Stimulated activated CD8-positive, alpha-beta memory T cell treated with anti-CD3 and anti-CD28 coated beads, Interleukin-15, amount 100 ng/mL, for 4 hours (primary cell): ENCODE data around the gene XYLB.
"Not testable (repeated sequence)": the region's sequence is repeated elsewhere in the genome, so short reads cannot be mapped to it uniquely, and the experiment has no call there.

Experiments
- DNase-seq, 2 donors: peaks; one replicate each; pipeline ENCODE4 v3.0.0-alpha.2; 2020; ENCODE audit warnings: low read depth in 2 of 2

The XYLB gene

GRCh38 chr3:38396239-38396638, 49.7 kb downstream of the XYLB start:
- DNase-seq, result no peak

- DNase-seq, result no peak
These were observed 50.3 kb downstream of the XYLB start for GRCh38 chr3:38396861-38397260.

GRCh38 chr3:38397320-38397719, 50.7 kb downstream of the XYLB start:
- no peak for DNase-seq

GRCh38 chr3:38401246-38401962, 54.8 kb downstream of the XYLB start:
- no peak for DNase-seq

- no peak for DNase-seq
These were observed 57.7 kb downstream of the XYLB start for GRCh38 chr3:38404286-38404685.

- no peak for DNase-seq
These were observed 65.0 kb downstream of the XYLB start for GRCh38 chr3:38411591-38411990.

- DNase-seq, result not testable (repeated sequence)
These were observed 74.2 kb downstream of the XYLB start for GRCh38 chr3:38420758-38421157.

GRCh38 chr3:38421679-38422336, 75.2 kb downstream of the XYLB start:
- no peak for DNase-seq

GRCh38 chr3:38426798-38427426, 80.3 kb downstream of the XYLB start:
- not testable (repeated sequence) for DNase-seq

GRCh38 chr3:38432871-38433658, 86.5 kb downstream of the XYLB start:
- DNase-seq, result not testable (repeated sequence)

GRCh38 chr3:38433661-38434060, 87.1 kb downstream of the XYLB start:
- DNase-seq, result not testable (repeated sequence)

- not testable (repeated sequence) for DNase-seq
These were observed 92.0 kb downstream of the XYLB start for GRCh38 chr3:38438436-38439069.

- DNase-seq, result not testable (repeated sequence)
These were observed 96.6 kb downstream of the XYLB start for GRCh38 chr3:38443205-38443604.

GRCh38 chr3:38446085-38446686, 99.6 kb downstream of the XYLB start:
- no peak for DNase-seq

GRCh38 chr3:38446812-38447211, 100.2 kb downstream of the XYLB start:
- DNase-seq, result no peak

- no peak for DNase-seq
These were observed 104.3 kb downstream of the XYLB start for GRCh38 chr3:38450853-38451252.

GRCh38 chr3:38453075-38453912, 106.7 kb downstream of the XYLB start, which contains the start of gene ACVR2B:
ACVR2B (plus strand) TSS chr3:38453890; CDS start chr3:38454323, 433 bp downstream.
- peak; percentile 31 to 43 for DNase-seq

- no peak for DNase-seq
These were observed 107.3 kb downstream of the XYLB start for GRCh38 chr3:38453913-38454177.

- DNase-seq, result no peak
These were observed 107.7 kb downstream of the XYLB start for GRCh38 chr3:38454178-38454883.
